Kidney (tissue), 14 donors: Measurements from ENCODE around the gene SMARCD1. TPM values are rescaled to one million over a fixed set of nuclear protein-coding genes. Genes with fewer than 3 reads are reported as not detected.

Source experiments
- DNase-seq, 5 donors: peaks; one replicate each; pipeline ENCODE4 v3.0.0-alpha.2; 2013 to 2020
- FAIRE-seq: peaks from 2 replicates; lab custom pipeline; 2012; peaks lifted over from hg19 to GRCh38; lab: Jason Lieb, UNC
- H3K27ac ChIP-seq, 2 donors: one replicate each; pipeline ENCODE4 v1.7.0; 2013; ENCODE audit warnings: low read depth in 2 of 2, low read length in 2 of 2, inconsistent platforms in 1 of 2
- H3K27me3 ChIP-seq: one replicate; pipeline ENCODE4 v1.7.1; 2013; ENCODE audit warnings: low read length, inconsistent platforms; ENCODE audit not compliant: control insufficient read depth, insufficient read depth
- H3K36me3 ChIP-seq, 3 donors: one replicate each; pipeline versions ENCODE4 v1.7.0 to v1.7.1; 2013; ENCODE audit warnings: low read length in 3 of 3, control low read depth in 1 of 3, inconsistent platforms in 1 of 3; ENCODE audit not compliant: insufficient read depth in 3 of 3, control insufficient read depth in 2 of 3
- H3K4me1 ChIP-seq, 3 donors: one replicate each; pipeline versions ENCODE4 v1.7.0 to v1.7.1; 2013; ENCODE audit warnings: low read length in 3 of 3, inconsistent platforms in 1 of 3, low read depth in 1 of 3; ENCODE audit not compliant: control insufficient read depth in 2 of 3, insufficient read depth in 2 of 3
- H3K4me3 ChIP-seq, 3 donors: one replicate each; pipeline versions ENCODE4 v1.7.0 to v1.8.1; 2013; ENCODE audit warnings: low read length in 3 of 3, control low read depth in 1 of 3, inconsistent platforms in 1 of 3
- H3K9ac ChIP-seq, 3 donors: one replicate each; pipeline versions ENCODE4 v1.7.0 to v1.7.1; 2013; ENCODE audit warnings: low read length in 3 of 3, control low read depth in 1 of 3, inconsistent platforms in 1 of 3
- H3K9me3 ChIP-seq, 3 donors: one replicate each; pipeline versions ENCODE4 v1.7.0 to v1.7.1; 2013; ENCODE audit warnings: low read length in 3 of 3, control low read depth in 1 of 3, inconsistent platforms in 1 of 3; ENCODE audit not compliant: control insufficient read depth in 2 of 3, insufficient read depth in 1 of 3
- intact Hi-C: fragments of 100-400 bp; cut with DNase I; formaldehyde crosslinking; loops from one replicate; pipeline ENCODE4 v1.11.1; 2022
- polyA plus RNA-seq: library from polyadenylated mRNA; stranded (reverse); fragments of 350-450 nt; fragmentation: Illumina TruSeq; extraction: RNeasy Lipid Tissue Mini Kit (QIAGEN cat#74804); gene quantifications from one replicate; pipeline ENCODE4 v1.2.3, GENCODE V29; 2014; ENCODE audit warnings: low read depth, low replicate concordance; ENCODE audit not compliant: insufficient read depth
- total RNA-seq: library from RNA; stranded (reverse); fragmentation: NEBNext Ultra II Directional; extraction: Animal tissue kit (Norgen Biotek cat#: 25700); gene quantifications from one replicate; pipeline ENCODE4 v1.2.1, GENCODE V29; 2021
- TF ChIP-seq, protein P1 (sequence below): IDR thresholded peaks from 3 replicates; pipeline ENCODE4 v1.5.1; 2012; ENCODE audit warnings: mild to moderate bottlenecking, moderate library complexity, borderline replicate concordance; ENCODE audit not compliant: insufficient read depth; ENCODE audit errors: extremely low read depth
- donor health status: control.
- donor health status: control.
- donor health status: control.
- donor health status: control.
- donor health status: control.
- donor health status: DM: yes; HTN: yes; CAD: no.
- donor health status: Normal renal cell carcinoma (clear cell type).

Gene SMARCD1
- total and polyA plus RNA-seq, 2 donors from 2014 or later = 21.9 to 51.1 TPM

DNA sequence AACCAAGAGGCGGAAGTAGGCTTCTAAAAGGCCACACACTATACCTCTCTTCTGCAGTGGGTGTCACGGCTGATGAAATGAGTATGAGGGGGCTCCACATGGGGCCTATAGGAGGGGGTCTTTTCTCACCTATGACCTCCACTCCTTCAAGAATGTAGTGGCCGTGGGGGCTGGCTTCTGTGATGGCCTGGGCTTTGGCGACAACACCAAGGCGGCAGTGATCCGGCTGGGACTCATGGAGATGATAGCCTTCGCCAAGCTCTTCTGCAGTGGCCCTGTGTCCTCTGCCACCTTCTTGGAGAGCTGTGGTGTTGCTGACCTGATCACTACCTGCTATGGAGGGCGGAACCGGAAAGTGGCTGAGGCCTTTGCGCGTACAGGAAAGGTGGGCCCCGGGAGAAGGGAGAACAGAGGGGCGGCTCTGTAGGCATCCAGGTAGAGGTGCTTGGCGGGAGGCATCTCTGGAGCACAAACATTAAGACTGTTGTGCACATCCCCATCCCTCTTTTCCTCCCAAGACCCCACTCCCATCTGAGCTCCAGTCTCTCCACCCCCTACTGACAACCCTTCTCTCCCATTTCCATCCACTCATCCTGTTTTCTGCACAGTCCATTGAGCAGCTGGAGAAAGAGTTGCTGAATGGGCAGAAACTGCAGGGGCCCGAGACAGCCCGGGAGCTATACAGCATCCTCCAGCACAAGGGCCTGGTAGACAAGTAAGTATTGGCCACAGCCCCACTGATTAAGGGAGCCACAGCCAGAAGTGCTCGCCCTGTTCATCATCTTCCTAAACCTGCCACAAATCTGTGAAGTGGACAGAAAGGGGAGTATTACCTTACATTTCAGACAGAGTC lies 22.5 kb downstream of the SMARCD1 start:
- DNase-seq = peak in 1 of 5 donors; percentile 34
- intact Hi-C loops = no loop called here
- H3K9ac ChIP-seq = no peak overlapping the region

GRCh38 chr12:50109319-50109718 lies 24.2 kb downstream of the SMARCD1 start:
- no peak for FAIRE-seq
- H3K27me3 ChIP-seq = no peaks in the 10 kb centered on the region
- H3K4me3 ChIP-seq = no peak overlapping the region
- peaks cover 0 to 37% (median 21%) of the 10 kb centered on the region in 3 donors for H3K4me1 ChIP-seq
- intact Hi-C loops = no loop called here
- H3K9ac ChIP-seq = peak overlapping the region in 1 of 3 donors; percentile 80
- DNase-seq = peak in 1 of 5 donors; percentile 57
- TF ChIP-seq, protein P1, sequence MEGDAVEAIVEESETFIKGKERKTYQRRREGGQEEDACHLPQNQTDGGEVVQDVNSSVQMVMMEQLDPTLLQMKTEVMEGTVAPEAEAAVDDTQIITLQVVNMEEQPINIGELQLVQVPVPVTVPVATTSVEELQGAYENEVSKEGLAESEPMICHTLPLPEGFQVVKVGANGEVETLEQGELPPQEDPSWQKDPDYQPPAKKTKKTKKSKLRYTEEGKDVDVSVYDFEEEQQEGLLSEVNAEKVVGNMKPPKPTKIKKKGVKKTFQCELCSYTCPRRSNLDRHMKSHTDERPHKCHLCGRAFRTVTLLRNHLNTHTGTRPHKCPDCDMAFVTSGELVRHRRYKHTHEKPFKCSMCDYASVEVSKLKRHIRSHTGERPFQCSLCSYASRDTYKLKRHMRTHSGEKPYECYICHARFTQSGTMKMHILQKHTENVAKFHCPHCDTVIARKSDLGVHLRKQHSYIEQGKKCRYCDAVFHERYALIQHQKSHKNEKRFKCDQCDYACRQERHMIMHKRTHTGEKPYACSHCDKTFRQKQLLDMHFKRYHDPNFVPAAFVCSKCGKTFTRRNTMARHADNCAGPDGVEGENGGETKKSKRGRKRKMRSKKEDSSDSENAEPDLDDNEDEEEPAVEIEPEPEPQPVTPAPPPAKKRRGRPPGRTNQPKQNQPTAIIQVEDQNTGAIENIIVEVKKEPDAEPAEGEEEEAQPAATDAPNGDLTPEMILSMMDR = no peak
- peaks cover 0 to 6% (median 0%) of the 10 kb centered on the region in 3 donors for H3K36me3 ChIP-seq
- H3K27ac ChIP-seq = peak overlapping the region; percentile 97
- H3K9me3 ChIP-seq = no peaks in the 10 kb centered on the region

More for the DNA sequence above, 22.5 kb downstream of the SMARCD1 start:
- Histone ChIP-seq H3K36me3 (peaks cover 0 to 6% (median 0%) of the 10 kb centered on the region in 3 donors), H3K27ac (no peak overlapping the region), H3K4me1 (peaks cover 0 to 41% (median 31%) of the 10 kb centered on the region in 3 donors), H3K27me3 (no peaks in the 10 kb centered on the region), H3K9me3 (no peaks in the 10 kb centered on the region), H3K4me3 (peak overlapping the region in 1 of 3 donors; percentile 7)
- no peak for FAIRE-seq
- TF ChIP-seq, protein P1 = no peak

- Histone ChIP-seq H3K27ac (peak overlapping the region; percentile 97), H3K36me3 (peaks cover 0 to 6% (median 0%) of the 10 kb centered on the region in 3 donors), H3K4me1 (peaks cover 0 to 39% (median 21%) of the 10 kb centered on the region in 3 donors), H3K9ac (peak overlapping the region in 2 of 3 donors; percentile 44 to 80), H3K9me3 (no peaks in the 10 kb centered on the region), H3K27me3 (no peaks in the 10 kb centered on the region), H3K4me3 (peak overlapping the region; percentile 12 to 62 (median 47))
- FAIRE-seq = no peak
- TF ChIP-seq, protein P1 = no peak
- peak in 4 of 5 donors; percentile 55 to 84 (median 68) for DNase-seq
- intact Hi-C loops = no loop called here
Measured at GRCh38 chr12:50110127-50110761, 25.1 kb downstream of the SMARCD1 start.
